Fibroblast of lung (primary cell): ENCODE data around the gene ITPKC. TPM values are rescaled to one million over a fixed set of nuclear protein-coding genes. Genes with fewer than 3 reads are reported as not detected.
A peak's percentile ranks its signal among the peaks of the same experiment; 100 is the strongest.

Source experiments
- DNase-seq, 2 donors: peaks; one replicate each; pipeline versions ENCODE4 v3.0.0 to v3.0.0-alpha.2; 2010; ENCODE audit warnings: low read depth in 2 of 2
- H2AFZ ChIP-seq: 2 replicates; pipeline ENCODE4 v1.5.1; 2012; ENCODE audit warnings: low read length, control low read depth, inconsistent platforms
- H3K27ac ChIP-seq: 2 replicates; pipeline ENCODE4 v1.5.1; 2011; ENCODE audit warnings: low read length, control low read depth; ENCODE audit not compliant: insufficient read depth
- H3K27me3 ChIP-seq: 2 replicates; pipeline ENCODE4 v1.5.1; 2011; ENCODE audit warnings: mild to moderate bottlenecking, low read length; ENCODE audit not compliant: control insufficient read depth, insufficient read depth
- H3K36me3 ChIP-seq: 2 replicates; pipeline ENCODE4 v1.5.1; 2011; ENCODE audit warnings: low read length; ENCODE audit not compliant: control insufficient read depth, insufficient read depth
- H3K4me1 ChIP-seq: 2 replicates; pipeline ENCODE4 v1.5.1; 2011; ENCODE audit warnings: low read length; ENCODE audit not compliant: control insufficient read depth, insufficient read depth; ENCODE audit errors: extremely low read depth
- H3K4me2 ChIP-seq: 2 replicates; pipeline ENCODE4 v1.5.1; 2011; ENCODE audit warnings: low read length, control low read depth; ENCODE audit not compliant: insufficient read depth; ENCODE audit errors: extremely low read depth
- H3K4me3 ChIP-seq, 4 experiments: fragments of 200-600 bp in 1 of 4; sonication (generic) in 1 of 4; replicated peaks in 1 of 4; 2 replicates each; pipeline ENCODE4 v1.5.1; 2011 to 2016; ENCODE audit warnings: low read length in 4 of 4, low read depth in 3 of 4, mild to moderate bottlenecking in 3 of 4, control low read depth in 2 of 4, inconsistent platforms in 1 of 4, mixed read lengths in 1 of 4; ENCODE audit not compliant: insufficient read depth in 1 of 4; ENCODE audit errors: control extremely low read depth in 1 of 4
- H3K79me2 ChIP-seq: 2 replicates; pipeline ENCODE4 v1.5.1; 2012; ENCODE audit warnings: mild to moderate bottlenecking, low read length, inconsistent platforms; ENCODE audit not compliant: control insufficient read depth, insufficient read depth
- H3K9ac ChIP-seq: 2 replicates; pipeline ENCODE4 v1.5.1; 2011; ENCODE audit warnings: mild to moderate bottlenecking, low read length, control low read depth; ENCODE audit not compliant: insufficient read depth
- H3K9me3 ChIP-seq: 2 replicates; pipeline ENCODE4 v1.5.1; 2012; ENCODE audit warnings: low read depth, low read length; ENCODE audit not compliant: control insufficient read depth, insufficient read depth
- H4K20me1 ChIP-seq: 2 replicates; pipeline ENCODE4 v1.5.1; 2011; ENCODE audit warnings: low read length; ENCODE audit not compliant: control insufficient read depth, insufficient read depth; ENCODE audit errors: extremely low read depth
- EZH2 ChIP-seq: IDR thresholded peaks from 2 replicates; pipeline ENCODE4 v1.5.1; 2012; ENCODE audit warnings: low read length, control low read depth, mild to moderate bottlenecking; ENCODE audit errors: missing control alignments
- polyA plus RNA-seq, 2 donors: library from polyadenylated mRNA; depleted of rRNA in 1 of 2; stranded (reverse) in 1 of 2; unstranded in 1 of 2; fragments of >200 nt; gene quantifications; 2 replicates each; pipeline ENCODE4 v1.2.1, GENCODE V29; 2011 to 2012; ENCODE audit warnings: missing spikeins in 1 of 2
- total RNA-seq: library from RNA; depleted of rRNA; stranded (reverse); fragments of >200 nt; gene quantifications from 2 replicates; pipeline ENCODE4 v1.2.1, GENCODE V29; 2014
- TF ChIP-seq, protein P1 (sequence below), 2 donors: IDR thresholded peaks in 1 of 2; conservative IDR thresholded peaks in 1 of 2; 1 replicate in 1 of 2; 2 replicates in 1 of 2; pipeline ENCODE4 v1.5.1; 2011 to 2012; ENCODE audit warnings: low read length in 2 of 2, control low read depth in 1 of 2, inconsistent platforms in 1 of 2, low read depth in 1 of 2, mild to moderate bottlenecking in 1 of 2

Gene ITPKC
- total and polyA plus RNA-seq, 2 donors (not counting 1 experiment from before 2014, with no cell fraction given), result 6.5 to 23.1 TPM

DNA sequence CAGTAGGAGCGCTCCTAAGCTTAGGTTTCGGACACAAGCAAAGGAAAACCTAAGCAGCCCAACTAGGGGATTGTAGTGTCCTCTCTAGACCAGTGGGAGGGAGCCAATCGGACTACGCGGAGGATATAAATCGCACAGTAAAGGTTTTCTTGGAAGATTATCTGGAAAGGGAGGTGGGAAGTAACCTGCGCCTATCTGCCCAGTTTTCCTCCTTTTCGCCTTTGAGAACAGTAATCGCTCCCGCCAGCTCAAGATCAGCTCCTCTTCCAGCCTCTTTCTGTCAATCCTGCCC is 60.7 kb downstream of the ITPKC start:
- Histone ChIP-seq H4K20me1 (no peaks in the 10 kb centered on the region), H3K36me3 (peaks cover 1% of the 10 kb centered on the region), H3K4me1 (peaks cover 11% of the 10 kb centered on the region), H3K79me2 (no peaks in the 10 kb centered on the region), H3K4me3 (peak overlapping the region; percentile 60 to 86 (median 74)), H2AFZ (peak overlapping the region; percentile 81), H3K9ac (peak overlapping the region; percentile 70), H3K9me3 (no peaks in the 10 kb centered on the region), H3K27ac (peak overlapping the region; percentile 87), H3K27me3 (no peaks in the 10 kb centered on the region), H3K4me2 (peak overlapping the region; percentile 99)
- no peak for TF ChIP-seq EZH2
- TF ChIP-seq, protein P1, sequence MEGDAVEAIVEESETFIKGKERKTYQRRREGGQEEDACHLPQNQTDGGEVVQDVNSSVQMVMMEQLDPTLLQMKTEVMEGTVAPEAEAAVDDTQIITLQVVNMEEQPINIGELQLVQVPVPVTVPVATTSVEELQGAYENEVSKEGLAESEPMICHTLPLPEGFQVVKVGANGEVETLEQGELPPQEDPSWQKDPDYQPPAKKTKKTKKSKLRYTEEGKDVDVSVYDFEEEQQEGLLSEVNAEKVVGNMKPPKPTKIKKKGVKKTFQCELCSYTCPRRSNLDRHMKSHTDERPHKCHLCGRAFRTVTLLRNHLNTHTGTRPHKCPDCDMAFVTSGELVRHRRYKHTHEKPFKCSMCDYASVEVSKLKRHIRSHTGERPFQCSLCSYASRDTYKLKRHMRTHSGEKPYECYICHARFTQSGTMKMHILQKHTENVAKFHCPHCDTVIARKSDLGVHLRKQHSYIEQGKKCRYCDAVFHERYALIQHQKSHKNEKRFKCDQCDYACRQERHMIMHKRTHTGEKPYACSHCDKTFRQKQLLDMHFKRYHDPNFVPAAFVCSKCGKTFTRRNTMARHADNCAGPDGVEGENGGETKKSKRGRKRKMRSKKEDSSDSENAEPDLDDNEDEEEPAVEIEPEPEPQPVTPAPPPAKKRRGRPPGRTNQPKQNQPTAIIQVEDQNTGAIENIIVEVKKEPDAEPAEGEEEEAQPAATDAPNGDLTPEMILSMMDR (conservative IDR thresholded peaks at IDR 0.05 in 1 of 2, IDR thresholded peaks at IDR 0.05 in 1 of 2; ENCODE audit: low read depth in 1 of 2, low read length in 2 of 2), result no peak
- DNase-seq, result no peak

DNA sequence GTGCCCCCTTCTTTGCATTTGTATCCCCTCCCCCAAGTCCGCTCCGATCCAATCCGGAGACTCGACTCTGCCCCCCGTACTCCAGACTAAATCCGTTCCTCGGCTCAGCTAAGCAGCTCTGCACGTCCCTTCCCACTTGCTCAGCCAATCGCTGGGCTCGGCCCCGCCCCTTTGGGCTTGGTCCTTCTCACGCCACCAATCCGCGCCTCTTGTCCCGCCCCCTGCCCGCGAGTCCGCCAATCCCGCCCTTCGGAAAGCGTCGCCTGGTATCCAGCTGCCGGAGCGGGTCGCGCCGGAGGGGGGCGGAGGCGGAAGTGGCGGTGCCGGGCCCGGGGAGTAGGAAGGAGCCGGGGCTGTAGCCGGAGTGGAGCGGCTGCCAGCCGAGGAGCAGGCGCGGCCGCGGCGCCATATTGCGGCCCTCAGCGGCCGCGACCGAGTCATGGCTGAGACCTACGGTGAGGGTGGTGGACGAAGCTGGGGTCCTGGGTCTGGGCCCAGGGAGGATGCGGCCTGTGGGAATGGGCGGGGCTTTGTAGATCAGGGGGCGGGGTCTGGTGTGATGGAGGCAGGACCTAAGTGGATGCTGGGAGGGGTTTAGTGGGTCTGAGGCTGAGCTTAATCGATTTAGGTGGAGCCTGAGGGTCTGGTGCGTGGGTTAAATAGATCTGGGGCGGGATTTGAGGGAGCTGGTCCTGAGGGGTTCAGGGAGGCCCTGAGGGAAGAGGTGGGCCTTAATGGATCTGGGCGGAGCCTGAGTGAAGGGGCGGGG is 61.2 kb downstream of the ITPKC start, which contains the start of gene RAB4B:
Gene RAB4B (plus strand): TSS at position 311 of the 769 bp plus-strand sequence. CDS start 129 bp downstream, at position 440.
- TF ChIP-seq, protein P1 (conservative IDR thresholded peaks at IDR 0.05 in 1 of 2, IDR thresholded peaks at IDR 0.05 in 1 of 2; ENCODE audit: low read depth in 1 of 2, low read length in 2 of 2), result no peak
- TF ChIP-seq EZH2, result no peak
- H3K9ac ChIP-seq, result peak within 1 kb of the TSS; percentile 89
- peak within 1 kb of the TSS; percentile 99 for H3K4me2 ChIP-seq
- H3K36me3 ChIP-seq, result peaks cover 1% of the 10 kb centered on the region
- H3K9me3 ChIP-seq, result no peaks in the 10 kb centered on the region
- peak; percentile 99 to 100 for DNase-seq
- peaks cover 11% of the 10 kb centered on the region for H3K4me1 ChIP-seq
- no peaks in the 10 kb centered on the region for H3K79me2 ChIP-seq
- peak within 1 kb of the TSS; percentile 64 to 86 (median 76) for H3K4me3 ChIP-seq
- H4K20me1 ChIP-seq, result no peaks in the 10 kb centered on the region
- peak within 1 kb of the TSS; percentile 87 for H3K27ac ChIP-seq
- H3K27me3 ChIP-seq, result no peaks in the 10 kb centered on the region
- H2AFZ ChIP-seq, result peak within 1 kb of the TSS; percentile 89

DNA sequence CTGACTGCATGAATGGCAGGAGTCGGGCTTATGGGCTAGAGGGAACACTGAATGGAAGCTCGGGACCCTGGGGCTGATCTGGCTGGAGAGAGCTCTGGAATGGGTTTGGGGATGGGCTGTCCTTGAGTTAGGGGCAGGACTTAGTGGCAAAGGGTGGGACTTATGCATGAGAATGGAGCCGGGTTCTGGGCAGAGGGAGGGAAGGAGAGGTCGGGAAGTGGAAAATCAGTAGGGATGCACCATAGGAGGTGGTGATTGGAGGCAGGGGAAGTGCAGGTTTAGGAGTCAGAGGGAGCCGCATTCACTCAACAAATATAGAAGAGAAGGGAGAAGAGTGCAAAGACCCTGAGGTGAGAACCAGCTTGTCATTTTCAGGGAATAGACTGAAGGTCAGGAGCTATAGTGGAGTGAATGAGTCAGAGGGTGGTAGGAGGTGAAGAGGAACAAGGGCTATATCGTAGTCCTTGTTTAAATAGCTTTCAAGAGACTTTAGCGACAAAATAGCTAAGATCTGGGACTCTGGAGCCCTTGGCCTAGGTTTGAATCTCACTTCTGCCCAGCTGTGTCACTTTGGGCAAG is 61.9 kb downstream of the ITPKC start:
- Histone ChIP-seq H3K4me1 (peaks cover 11% of the 10 kb centered on the region), H3K4me3 (peak overlapping the region; percentile 62 to 84 (median 66)), H3K36me3 (peaks cover 1% of the 10 kb centered on the region), H3K27ac (peak overlapping the region; percentile 87), H3K9ac (peak overlapping the region; percentile 89), H3K27me3 (no peaks in the 10 kb centered on the region), H3K9me3 (no peaks in the 10 kb centered on the region), H3K4me2 (peak overlapping the region; percentile 74), H4K20me1 (no peaks in the 10 kb centered on the region), H2AFZ (peak overlapping the region; percentile 35), H3K79me2 (no peaks in the 10 kb centered on the region)
- no peak for TF ChIP-seq EZH2
- TF ChIP-seq, protein P1 (conservative IDR thresholded peaks at IDR 0.05 in 1 of 2, IDR thresholded peaks at IDR 0.05 in 1 of 2; ENCODE audit: low read depth in 1 of 2, low read length in 2 of 2), result no peak
- no peak for DNase-seq
